SK-N-SH (cell line): Measurements from ENCODE around the gene RRAD. TPM values are rescaled to one million over a fixed set of nuclear protein-coding genes. Genes with fewer than 3 reads are reported as not detected.

Source experiments
- ELF1 ChIP-seq: IDR thresholded peaks from 2 replicates; pipeline ENCODE4 v1.4.0; 2012
- FOSL2 ChIP-seq: IDR thresholded peaks from 2 replicates; pipeline ENCODE4 v1.4.0; 2012; ENCODE audit warnings: low read depth, mild to moderate bottlenecking, moderate library complexity, borderline replicate concordance
- FOXJ3 ChIP-seq: sonication (generic); formaldehyde crosslinking; IDR thresholded peaks from 2 replicates; pipeline ENCODE4 v1.5.1; 2020; ENCODE audit warnings: mild to moderate bottlenecking, missing genetic modification reagents
- GABPA ChIP-seq: IDR thresholded peaks from 2 replicates; pipeline ENCODE4 v1.4.0; 2012; ENCODE audit warnings: low read depth, mild to moderate bottlenecking
- JUND ChIP-seq: IDR thresholded peaks from 2 replicates; pipeline ENCODE4 v1.4.0; 2012
- MAX ChIP-seq: IDR thresholded peaks from 2 replicates; pipeline ENCODE4 v1.4.0; 2012; ENCODE audit warnings: low read depth
- MEF2A ChIP-seq: IDR thresholded peaks from 2 replicates; pipeline ENCODE4 v1.4.0; 2012; ENCODE audit warnings: low read depth, borderline replicate concordance
- NFIC ChIP-seq: IDR thresholded peaks from 2 replicates; pipeline ENCODE4 v1.4.0; 2012; ENCODE audit warnings: borderline replicate concordance
- PBX3 ChIP-seq: IDR thresholded peaks from 2 replicates; pipeline ENCODE4; 2012
- RAD21 ChIP-seq: IDR thresholded peaks from 2 replicates; pipeline ENCODE4 v1.6.1; 2012; ENCODE audit warnings: mild to moderate bottlenecking, low read length
- RXRA ChIP-seq: IDR thresholded peaks from 2 replicates; pipeline ENCODE4 v1.4.0; 2012; ENCODE audit warnings: low read depth, mild to moderate bottlenecking, borderline replicate concordance
- SIN3A ChIP-seq: IDR thresholded peaks from 2 replicates; pipeline ENCODE4 v1.6.1; 2012; ENCODE audit warnings: low read depth, mild to moderate bottlenecking, low read length, moderate library complexity, borderline replicate concordance
- SMC3 ChIP-seq: IDR thresholded peaks from 2 replicates; pipeline ENCODE4 v1.6.1; 2012; ENCODE audit warnings: low read depth, low read length, improper control_type of control experiment
- TAF1 ChIP-seq: IDR thresholded peaks from 2 replicates; pipeline ENCODE4 v1.6.1; 2012; ENCODE audit warnings: low read depth, mild to moderate bottlenecking, low read length, moderate library complexity, borderline replicate concordance
- TCF12 ChIP-seq: IDR thresholded peaks from 2 replicates; pipeline ENCODE4 v1.4.0; 2012
- TEAD4 ChIP-seq: IDR thresholded peaks from 2 replicates; pipeline ENCODE4 v1.4.0; 2012; ENCODE audit warnings: mild to moderate bottlenecking, borderline replicate concordance; ENCODE audit not compliant: insufficient read depth
- USF2 ChIP-seq: fragments of 150-350 bp; IDR thresholded peaks from 2 replicates; pipeline ENCODE4 v1.6.1; 2017; ENCODE audit warnings: antibody characterized with exemption, low read length, low read depth, borderline replicate concordance
- YY1 ChIP-seq: IDR thresholded peaks from 2 replicates; pipeline ENCODE4 v1.4.0; 2012; ENCODE audit warnings: low read depth, mild to moderate bottlenecking
- polyA plus RNA-seq, 3 experiments: library from polyadenylated mRNA; depleted of rRNA; stranded (reverse); fragments of >200 nt; gene quantifications; 2 replicates each; pipeline ENCODE4 v1.2.3, GENCODE V29; 2012
- TF ChIP-seq, protein P1 (sequence below): fragments of 150-350 bp; IDR thresholded peaks from 2 replicates; pipeline ENCODE4 v1.6.1; 2016; ENCODE audit warnings: mild to moderate bottlenecking, low read depth, low read length
- TF ChIP-seq, protein P2 (sequence below): IDR thresholded peaks from 2 replicates; pipeline ENCODE4 v1.4.0; 2012; ENCODE audit warnings: low read depth, borderline replicate concordance
- TF ChIP-seq, protein P3 (sequence below): IDR thresholded peaks from 2 replicates; pipeline ENCODE4 v1.4.0; 2012; ENCODE audit warnings: low read depth, borderline replicate concordance

The RRAD gene
- polyA plus RNA-seq, 1 of the 3 experiments (the other 2 are of a cell fraction), result 9.3 TPM

- TF ChIP-seq YY1 (no peak), TCF12 (no peak; the same call in 1 of the 2 replicates), ELF1 (0 out of 2 replicates have a peak, but pooled peaks have one; percentile 17), RAD21 (peak; percentile 54), SIN3A (peak; percentile 82; the same call in 1 of the 2 replicates), TAF1 (peak; percentile 57; the same call in 1 of the 2 replicates), NFIC (peak; percentile 32; the same call in 1 of the 2 replicates), JUND (peak; percentile 60; the same call in 1 of the 2 replicates), PBX3 (no peak), GABPA (0 out of 2 replicates have a peak, but pooled peaks have one; percentile 28), USF2 (no peak), FOSL2 (peak; percentile 77), MEF2A (no peak), TEAD4 (no peak), RXRA (peak; percentile 18; the same call in 1 of the 2 replicates), SMC3 (peak; percentile 64), MAX (peak; percentile 97), FOXJ3 (CRISPR knock-in tag) (no peak)
- TF ChIP-seq, protein P1, sequence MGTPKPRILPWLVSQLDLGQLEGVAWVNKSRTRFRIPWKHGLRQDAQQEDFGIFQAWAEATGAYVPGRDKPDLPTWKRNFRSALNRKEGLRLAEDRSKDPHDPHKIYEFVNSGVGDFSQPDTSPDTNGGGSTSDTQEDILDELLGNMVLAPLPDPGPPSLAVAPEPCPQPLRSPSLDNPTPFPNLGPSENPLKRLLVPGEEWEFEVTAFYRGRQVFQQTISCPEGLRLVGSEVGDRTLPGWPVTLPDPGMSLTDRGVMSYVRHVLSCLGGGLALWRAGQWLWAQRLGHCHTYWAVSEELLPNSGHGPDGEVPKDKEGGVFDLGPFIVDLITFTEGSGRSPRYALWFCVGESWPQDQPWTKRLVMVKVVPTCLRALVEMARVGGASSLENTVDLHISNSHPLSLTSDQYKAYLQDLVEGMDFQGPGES, result no peak
- TF ChIP-seq, protein P2, sequence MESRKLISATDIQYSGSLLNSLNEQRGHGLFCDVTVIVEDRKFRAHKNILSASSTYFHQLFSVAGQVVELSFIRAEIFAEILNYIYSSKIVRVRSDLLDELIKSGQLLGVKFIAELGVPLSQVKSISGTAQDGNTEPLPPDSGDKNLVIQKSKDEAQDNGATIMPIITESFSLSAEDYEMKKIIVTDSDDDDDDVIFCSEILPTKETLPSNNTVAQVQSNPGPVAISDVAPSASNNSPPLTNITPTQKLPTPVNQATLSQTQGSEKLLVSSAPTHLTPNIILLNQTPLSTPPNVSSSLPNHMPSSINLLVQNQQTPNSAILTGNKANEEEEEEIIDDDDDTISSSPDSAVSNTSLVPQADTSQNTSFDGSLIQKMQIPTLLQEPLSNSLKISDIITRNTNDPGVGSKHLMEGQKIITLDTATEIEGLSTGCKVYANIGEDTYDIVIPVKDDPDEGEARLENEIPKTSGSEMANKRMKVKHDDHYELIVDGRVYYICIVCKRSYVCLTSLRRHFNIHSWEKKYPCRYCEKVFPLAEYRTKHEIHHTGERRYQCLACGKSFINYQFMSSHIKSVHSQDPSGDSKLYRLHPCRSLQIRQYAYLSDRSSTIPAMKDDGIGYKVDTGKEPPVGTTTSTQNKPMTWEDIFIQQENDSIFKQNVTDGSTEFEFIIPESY, result no peak
- TF ChIP-seq, protein P3, sequence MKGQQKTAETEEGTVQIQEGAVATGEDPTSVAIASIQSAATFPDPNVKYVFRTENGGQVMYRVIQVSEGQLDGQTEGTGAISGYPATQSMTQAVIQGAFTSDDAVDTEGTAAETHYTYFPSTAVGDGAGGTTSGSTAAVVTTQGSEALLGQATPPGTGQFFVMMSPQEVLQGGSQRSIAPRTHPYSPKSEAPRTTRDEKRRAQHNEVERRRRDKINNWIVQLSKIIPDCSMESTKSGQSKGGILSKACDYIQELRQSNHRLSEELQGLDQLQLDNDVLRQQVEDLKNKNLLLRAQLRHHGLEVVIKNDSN, result no peak
Observed at GRCh38 chr16:66872943-66873684, 52.2 kb downstream of the RRAD start (continued).
